GM19193 (cell line): Measurements from ENCODE around the gene MFAP2.

Experiments
- POLR2A ChIP-seq: IDR thresholded peaks from 4 replicates; pipeline ENCODE4 v1.6.1; 2011; ENCODE audit not compliant: insufficient read depth, insufficient read length; ENCODE audit errors: extremely low read depth

MFAP2 gene

DNA sequence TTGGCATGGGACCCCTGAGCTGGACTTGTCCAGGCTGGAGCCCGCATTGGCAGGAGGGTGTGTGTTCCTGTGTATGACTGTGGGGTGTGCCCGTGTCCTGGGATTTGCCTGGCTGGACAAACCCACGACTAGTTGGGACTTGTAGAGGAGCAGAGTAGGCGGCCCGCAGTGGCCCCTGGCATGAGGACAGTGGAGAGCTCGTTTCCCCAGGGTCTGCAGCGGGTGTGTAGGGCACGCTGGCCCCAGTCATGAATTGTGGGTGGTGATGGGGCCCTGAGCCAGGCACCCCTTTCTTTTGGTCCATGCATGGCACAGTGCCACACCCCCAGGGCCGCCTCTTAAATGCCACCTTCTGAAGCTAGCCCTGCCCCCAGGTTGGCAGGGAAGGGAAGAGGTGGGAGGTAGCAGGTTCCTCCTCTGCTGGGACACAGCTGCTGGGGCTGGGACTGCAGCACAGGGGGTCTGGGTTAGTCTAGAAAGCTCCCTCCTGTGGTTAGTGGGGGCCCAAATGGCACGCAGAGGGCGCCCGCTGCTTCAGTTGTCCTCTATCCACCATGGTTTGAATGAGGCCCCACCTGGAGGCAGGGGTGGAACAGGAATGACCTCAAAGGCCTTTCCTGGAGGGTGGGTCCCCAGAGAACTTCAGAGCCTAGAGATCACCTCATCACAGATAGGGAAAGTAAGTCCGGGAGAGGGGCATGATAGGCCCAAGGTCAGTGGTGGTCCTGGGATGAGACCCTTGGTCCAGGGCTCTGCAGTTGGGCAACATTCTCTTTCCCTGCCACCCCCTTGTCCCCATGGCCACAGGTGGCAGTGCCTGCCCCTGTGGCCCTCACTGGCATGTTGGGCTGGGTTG is 54.6 kb downstream of the MFAP2 start:
- TF ChIP-seq POLR2A: no peak

DNA sequence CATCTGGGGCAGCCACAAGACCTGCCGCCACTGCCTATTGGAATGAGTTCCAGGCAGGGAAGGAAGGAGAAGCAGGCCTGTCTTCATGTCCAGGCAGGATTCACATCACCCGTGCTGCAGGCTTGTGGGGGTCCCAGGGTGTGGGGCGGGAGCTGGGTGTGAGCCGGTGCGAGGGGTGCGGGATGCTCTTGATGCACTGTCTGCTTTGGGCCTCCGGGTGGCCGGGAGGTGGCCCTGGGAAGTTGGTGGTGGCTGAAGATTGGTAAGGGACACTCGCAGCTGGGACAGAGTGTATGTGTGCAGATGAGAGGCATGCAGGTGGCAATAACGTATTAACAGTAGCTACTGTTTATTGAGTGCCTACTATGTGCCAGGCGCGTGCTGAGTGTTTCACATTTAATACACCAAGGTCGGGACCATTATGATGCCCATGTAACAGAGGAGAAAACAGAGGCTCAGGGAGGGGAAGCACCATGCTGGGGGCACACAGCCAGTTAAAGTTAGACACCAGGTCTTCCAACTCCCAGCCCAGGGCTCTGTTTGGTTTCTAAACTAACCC is 55.4 kb downstream of the MFAP2 start:
- no peak for TF ChIP-seq POLR2A
